AML-193 (cell line): ENCODE data around the gene ALCAM.

Experiments
- DNase-seq, 2 experiments: peaks; one replicate each; lab custom pipeline; 2025; lab: John Stamatoyannopoulos, UW

Gene ALCAM

DNA sequence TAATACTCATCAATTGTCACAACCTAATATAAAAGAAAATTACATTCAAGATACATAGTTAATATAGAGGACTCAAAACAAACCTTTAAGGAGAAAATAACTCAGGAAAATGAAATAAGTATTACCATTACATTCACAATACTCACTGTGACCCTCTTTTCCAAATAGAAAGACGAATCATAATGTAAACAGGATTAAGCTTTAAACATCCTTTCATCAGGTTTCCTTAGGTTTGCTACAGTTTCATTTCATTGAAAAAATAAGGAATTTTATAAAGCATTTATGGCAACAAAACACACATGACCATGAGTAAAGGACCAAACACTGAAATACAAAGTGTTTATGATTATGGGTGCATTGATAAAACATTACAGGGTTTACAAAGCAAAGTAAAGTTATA lies 162.7 kb downstream of the ALCAM start:
- DNase-seq: no peak

DNA sequence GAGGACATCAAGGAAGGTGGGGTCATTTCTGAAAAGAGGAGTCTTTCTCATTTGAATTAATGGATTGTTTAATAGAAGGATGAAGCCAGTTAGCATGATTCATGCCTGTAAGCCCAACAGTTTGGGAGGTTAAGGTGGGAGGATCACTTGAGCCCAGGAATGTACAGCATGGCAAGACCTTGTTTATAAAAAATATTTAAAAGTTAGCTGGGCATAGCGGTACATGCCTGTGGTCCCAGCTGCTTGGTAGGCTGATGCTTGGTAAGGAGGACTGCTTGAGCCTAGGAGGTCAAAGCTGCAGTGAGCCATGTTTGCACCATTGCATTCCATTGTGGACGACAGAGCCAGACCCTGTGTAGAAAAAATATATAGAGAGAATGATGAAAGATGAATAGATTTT lies 165.5 kb downstream of the ALCAM start:
- DNase-seq: no peak

DNA sequence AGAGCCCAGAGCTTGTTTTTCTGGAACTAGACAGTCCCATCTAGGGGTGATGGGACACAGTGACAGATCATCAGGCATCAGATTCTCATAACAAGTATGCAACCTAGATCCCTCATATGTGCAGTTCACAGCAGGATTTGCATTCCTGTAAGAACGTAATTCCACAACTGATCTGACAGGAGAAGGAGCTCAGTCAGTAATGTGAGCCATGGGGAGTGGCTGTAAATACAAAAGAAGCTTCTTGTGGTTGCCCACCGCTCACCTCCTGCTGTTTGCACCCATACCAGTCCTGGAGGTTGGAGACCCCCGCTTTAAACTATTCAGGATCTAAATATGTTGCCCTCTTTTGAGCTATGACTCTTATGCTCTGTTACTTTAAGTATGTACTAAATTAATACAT lies 167.3 kb downstream of the ALCAM start:
- DNase-seq: no peak

DNA sequence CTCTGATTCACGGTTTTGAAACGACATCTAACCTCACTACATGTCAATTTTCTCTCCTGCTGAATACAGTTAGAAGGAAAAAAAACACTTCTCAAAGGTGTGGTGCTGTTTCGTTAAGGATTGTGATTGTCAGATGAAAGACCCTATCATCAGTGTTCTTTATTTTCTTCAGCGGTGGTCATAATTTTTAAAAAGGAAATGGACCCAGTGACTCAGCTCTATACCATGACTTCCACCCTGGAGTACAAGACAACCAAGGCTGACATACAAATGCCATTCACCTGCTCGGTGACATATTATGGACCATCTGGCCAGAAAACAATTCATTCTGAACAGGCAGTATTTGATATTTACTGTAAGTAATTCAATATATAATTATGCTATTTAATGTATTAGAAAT lies 167.8 kb downstream of the ALCAM start:
- no peak for DNase-seq

DNA sequence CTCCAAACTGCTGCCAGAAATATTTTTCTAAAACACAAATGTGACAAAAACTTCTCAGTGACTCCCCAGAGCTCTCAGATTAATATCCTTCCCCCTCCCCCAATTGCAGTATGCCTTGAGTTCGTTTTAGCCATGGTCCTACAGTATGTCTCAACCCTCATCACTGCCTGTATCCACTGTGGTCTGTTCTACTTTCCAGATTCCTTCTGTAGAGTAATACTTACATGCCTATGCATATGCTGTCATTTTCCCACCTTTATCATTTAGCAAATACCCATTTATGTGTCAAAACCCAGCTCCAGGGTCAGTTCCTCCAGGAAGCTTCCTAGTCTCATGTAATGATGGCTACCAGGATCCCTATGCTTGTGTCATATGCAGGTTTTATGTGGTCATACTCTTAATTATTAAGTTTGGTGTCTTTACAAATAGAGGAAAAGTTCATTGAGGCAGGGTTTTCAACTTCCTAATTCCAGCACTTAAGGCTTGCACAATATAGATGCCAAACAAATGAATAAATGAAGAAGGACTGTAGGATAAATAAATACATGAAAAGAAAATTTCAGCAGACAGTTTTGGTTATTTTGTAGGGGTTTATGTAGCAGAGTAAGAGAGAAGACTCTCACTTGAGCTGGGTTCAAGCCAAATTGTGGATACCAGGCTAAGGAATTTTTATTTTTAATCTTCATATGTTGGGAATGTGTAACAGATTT lies 170.8 kb downstream of the ALCAM start:
- no peak for DNase-seq

DNA sequence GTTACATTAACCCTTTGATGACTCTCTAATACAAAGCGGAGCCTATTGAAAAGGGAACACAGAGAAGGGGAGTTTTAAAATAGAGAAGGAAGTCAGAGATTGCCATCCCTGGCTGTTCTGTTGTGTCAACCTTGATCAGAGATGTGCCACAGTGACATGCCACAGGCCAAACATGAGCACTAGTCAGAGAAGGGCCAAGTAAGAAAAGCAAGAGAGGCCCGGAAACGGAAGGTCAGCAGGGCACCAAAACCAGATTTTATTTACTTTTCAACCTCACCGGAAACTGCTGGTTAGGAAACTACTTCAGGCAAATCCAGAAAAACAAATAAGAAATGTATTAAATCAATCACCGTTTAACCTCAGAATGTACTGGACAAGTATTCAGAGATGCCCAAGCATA lies 171.8 kb downstream of the ALCAM start:
- DNase-seq: no peak

DNA sequence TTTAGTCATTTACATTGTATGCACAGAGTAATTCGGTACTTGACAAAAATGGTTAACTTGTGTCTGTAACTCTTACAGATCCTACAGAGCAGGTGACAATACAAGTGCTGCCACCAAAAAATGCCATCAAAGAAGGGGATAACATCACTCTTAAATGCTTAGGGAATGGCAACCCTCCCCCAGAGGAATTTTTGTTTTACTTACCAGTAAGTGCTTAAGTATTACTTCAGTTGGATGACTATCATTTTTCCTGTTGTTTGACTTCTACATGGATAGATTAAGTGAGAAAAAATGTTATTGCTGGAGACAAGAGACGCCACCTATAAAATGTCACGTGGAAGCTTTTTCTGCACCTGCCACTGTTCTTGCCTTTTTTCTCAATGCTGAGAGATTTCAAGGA lies 173.2 kb downstream of the ALCAM start:
- DNase-seq: no peak

DNA sequence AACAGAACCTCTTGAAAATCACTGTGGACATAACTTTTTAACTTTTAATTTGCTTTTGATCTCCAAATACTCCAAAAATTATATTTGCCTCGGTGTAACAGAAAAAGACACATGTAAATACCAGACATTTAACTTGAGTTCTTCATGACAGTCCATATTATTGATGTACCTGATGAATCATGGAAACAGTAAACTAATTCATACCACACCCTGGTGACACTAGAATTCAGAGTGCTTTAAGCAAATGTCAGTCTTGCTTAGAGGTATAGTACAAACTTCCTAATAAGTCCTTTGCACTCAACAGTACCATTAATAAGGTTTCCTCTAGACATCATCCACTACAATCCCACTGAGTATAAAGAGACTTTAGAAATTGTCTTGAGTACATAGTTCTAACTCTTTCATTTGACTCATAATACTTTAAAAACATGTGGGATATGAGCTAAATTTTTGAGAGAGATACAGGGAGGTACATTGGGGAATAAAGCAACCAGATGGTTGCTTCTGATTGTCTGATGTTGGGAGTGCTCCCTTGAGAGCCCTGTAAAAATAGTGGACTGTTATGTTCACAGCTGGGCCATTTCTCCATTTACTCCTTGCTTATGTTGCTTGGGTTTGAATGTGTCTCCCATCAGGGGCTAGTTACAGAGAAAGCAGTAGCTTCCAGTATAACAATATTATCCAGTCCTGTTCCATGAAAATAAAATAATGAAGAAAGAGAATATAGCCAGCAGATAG lies 175.7 kb downstream of the ALCAM start:
- DNase-seq: no peak

DNA sequence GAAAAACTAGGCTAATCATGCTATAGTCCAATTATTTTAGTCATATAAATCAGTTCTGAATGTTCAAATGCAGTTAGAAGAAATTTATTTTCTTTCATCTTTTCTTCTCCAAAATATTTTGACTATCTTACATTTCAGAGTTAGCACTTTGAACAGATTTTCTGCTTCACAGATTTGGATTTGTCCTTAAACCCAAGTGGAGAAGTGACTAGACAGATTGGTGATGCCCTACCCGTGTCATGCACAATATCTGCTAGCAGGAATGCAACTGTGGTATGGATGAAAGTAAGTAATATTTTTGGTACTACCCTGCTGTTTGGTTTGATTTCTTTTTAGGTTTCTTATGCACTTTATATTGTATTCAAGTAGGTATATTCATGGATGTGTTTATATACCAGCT lies 178.3 kb downstream of the ALCAM start:
- DNase-seq: no peak

DNA sequence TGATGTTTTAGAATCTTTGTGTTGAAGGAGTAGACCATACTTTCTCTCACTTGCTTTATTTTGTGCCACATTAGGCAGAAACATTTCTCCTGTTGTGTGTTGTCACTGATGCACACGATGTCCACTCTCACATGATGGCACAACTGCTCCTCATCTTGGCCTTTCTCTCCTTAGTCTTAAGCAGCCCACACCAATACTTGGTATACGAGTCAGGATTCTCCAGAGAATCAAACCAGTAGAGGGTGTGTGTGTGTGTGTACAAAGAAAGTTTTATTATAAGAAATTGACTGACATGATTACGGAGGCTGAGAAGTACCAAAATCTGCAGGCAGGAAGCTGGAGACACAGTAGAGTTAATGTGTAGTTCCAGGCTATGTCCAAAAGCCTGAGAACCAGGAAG lies 187.1 kb downstream of the ALCAM start:
- no peak for DNase-seq

DNA sequence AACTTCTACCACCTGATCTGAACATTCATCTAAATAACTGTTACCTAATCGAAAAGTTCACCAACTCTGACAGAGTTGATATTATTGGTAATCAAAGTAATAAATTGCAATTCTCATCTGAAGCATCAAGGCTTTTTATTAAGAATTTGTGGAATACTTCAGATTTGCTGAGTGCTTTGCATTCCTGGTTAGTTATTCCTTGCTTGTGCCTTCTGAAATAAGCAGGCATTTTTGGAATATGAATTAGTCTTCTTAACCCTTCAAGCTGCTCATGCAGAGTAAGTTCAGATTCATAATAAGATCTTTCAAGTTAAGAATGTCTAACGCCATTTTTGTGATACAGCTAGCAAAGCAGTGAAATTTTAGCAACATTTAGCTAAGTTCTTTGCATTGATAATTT lies 188.5 kb downstream of the ALCAM start:
- DNase-seq: no peak

DNA sequence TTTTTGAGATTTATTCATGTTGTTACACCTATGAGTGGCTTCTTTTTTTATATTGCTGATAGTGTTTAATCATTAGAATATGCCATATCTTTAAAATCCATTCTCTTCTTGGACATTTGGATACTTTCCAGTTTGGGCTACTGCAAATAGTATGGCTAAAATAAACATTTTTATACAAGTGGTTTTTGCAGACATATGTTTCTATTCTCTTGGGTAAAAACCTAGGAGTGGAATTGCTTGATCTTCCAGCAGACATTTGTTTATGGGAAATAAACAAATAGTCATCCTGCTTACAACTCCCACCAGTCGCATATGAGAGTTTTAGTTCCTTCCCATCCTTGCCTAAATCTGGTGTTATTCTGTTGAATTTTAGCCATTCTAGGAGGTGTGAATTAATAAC lies 193.1 kb downstream of the ALCAM start:
- DNase-seq: no peak

DNA sequence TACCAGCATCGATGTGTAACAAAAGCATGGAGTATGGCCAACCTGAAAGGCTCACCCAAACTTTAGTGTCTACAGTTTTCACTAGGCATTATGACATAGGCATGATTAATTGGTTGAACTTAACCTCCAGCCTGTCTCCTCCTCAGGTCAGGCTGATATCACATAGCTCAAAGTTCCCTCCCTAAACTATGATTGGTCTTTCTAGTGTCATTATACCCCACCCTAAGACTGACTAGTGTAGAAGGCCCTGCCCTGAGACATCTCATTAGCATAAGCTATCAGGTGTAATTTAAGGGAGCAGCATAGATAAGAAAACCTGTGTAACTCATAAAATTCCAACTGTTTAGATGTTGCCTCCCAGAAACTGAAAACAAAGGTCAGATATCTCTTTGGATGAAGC lies 195.2 kb downstream of the ALCAM start:
- no peak for DNase-seq

DNA sequence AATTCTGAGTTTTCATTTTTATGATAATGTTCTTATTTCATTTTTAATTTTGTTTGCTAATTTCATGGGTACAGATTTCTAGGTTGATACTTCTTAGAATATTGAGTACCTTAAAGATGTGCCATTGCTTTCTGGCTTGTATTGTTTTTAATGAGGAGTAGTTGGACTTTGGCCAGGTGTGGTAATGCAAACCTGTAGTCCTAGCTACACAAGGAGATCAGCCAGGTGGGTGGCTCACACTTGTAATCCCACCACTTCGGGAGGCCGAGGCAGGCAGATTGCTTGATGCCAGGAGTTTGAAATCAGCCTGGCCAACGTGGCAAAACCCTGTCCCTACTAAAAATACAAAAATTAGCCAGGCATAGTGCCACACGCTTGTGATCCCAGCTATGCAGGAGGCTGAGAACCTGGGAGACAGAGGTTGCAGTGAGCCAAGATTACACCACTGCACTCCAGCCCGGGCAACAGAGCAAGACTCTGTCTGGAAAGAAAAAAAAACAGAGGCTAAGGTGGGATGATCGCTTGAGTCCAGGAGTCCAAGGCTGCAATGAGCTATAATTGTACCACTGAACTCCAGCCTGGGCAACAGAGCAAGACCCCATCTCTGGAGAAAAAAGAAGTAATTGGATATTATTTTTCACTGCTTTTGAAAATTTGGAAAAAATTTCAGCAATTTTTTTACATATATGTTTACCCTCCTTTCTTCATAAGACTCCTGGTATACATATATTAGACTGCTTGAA lies 198.0 kb downstream of the ALCAM start:
- DNase-seq: no peak

DNA sequence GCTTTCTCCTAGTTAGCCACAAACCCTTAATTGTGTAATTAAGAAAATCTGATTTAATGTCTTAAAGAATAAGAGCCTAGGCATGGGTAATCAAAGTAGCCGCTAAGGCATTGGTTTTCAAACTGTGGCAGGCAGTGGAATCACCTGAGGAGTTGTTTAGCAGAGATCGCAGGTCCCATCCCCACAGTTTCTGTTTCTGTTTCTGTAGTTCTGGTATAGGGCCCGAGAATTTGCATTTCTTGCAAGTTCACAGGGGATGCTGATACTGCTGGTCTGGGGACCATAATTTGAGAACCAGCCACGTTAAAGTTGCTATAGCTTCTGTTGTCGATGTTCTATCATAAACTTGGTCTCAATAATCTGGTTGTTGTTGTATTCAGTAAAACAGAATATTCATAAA lies 204.3 kb downstream of the ALCAM start:
- DNase-seq: no peak

DNA sequence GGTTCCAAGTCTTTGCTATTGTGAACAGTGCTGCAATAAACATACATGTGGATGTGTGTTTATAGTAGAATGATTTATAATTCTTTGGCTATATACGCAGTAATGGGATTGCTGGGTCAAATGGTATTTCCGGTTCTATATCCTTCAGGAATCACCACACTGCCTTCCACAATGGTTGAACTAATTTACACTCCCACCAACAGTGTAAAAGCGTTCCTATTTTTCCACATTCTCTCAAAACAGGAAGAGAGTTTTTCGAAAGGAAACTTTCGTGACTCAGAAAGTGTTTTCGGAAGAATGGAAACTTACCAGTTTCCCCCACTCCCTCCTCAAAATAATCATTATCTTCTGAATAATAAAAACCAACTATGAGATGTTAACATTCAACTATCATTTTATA lies 205.8 kb downstream of the ALCAM start:
- no peak for DNase-seq

DNA sequence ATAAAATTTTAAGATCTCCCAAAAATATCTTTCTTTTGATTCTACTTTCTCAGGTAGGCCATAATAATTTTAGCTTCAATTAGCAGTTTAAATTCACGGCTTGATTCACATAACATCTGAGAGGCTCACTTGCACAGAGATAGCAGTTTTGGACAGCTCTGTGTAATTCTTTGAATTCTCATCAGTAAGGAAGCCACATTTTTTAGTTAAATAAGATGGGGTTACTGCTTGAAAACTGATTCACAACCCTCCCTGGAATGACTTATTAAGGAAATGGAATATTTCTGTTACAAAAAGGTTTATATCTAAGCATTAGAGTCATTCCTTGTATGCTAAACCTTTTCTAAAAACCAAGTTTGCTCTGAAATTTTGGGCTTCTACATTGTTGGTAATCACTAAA lies 212.7 kb downstream of the ALCAM start:
- DNase-seq: no peak

DNA sequence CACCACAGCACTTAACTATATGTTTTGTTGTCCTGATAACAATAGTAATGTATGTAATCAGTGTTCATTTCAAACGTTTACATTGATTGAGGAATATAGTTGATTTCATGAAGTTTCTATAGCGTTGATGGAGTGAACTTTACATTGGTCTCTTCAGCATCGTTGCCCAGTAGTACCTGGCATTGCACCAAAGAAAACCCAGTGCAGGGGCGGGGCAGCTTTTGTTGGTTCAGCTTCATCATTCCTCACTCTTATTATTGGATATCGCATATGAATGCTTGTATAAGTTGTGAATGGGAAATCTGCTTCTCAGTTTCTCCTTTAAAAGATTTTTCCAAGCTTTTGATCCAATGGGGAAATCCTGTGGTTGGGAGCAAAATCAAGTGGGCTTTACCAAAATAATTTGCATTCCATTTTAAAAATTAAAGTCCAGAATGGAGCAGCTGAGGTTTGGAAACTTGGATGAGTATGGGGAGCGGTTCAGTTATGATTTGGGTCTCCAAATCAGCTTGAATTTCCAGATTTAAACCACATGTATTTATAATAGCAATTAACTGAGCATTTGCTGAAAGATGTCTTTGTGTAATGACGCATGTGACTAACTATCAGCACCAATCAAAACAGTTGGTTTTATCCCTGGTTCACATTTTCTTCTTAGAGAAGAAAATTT lies 213.7 kb downstream of the ALCAM start:
- no peak for DNase-seq

DNA sequence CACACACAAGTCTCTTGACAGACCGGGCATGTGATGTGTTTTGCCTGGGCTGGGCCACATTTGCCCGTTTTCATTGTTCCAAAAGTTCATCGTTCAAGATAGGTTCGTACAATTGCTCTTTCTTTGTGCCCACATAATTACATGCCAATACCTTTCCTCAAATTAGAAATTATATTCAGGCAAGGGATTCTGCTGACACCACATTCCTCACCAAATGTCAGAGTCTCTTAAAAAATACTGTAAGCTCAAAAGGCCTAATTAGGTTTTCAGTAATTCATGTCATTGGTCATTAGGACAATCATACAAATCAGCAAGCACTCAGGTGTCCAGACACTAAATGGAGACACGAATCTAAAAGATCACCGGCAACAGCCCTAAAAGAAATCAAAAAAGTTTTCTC lies 215.3 kb downstream of the ALCAM start:
- DNase-seq: no peak

DNA sequence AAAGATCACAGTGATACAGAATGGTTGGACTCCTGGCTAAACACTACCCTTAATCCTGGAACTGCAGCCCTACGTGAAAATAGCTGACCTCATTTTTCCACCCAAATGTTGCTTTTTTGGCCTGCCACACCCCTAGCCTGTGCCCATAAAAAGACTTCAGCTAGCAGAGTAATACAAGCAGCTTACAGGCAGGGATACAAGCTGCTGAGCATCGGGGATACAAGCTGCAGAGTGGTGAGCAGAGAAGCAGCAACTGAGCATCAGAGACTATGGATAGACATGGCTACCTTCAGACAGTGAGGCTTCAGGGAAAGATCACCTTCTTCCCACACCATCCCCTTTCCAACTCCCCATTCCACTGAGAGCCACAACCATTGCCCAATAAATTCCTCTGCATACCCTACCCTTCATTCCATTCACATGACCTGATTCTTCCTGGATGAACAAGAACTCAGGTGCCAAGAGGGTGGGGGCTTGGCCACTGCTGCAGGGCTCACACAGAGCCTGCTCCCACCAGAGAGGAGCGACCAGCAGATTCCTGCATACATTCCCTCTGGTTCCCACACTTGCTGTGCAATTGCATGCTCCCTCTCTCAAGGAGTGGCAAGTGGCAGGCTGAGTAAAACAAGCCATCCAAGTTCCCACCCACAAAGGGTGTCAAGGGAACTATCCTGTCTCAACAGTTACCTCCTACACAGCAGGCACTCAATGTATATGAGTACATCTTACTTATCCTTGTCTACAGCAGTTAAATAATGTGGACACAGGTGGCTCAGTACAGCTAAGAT lies 217.5 kb downstream of the ALCAM start:
- DNase-seq: no peak

DNA sequence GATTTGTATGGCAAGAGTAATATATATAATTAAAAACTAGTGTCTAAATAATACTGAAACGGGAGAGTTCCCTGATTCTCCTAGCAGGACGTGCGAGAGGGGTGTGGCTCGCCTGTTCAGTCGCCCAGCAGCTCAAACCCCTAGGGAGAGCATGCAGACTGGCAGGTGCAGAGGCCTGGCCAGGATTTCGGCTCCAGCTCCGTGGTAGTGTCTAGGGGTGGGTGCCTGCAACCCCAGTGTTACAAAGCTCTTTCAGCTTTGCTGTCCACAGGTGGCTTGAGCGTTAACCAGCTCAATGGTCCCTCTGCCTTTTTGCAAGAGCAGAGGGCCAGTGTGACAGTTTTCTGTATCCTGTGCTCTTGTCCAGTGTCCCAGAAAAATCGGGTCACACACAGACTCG lies 226.6 kb downstream of the ALCAM start:
- no peak for DNase-seq

DNA sequence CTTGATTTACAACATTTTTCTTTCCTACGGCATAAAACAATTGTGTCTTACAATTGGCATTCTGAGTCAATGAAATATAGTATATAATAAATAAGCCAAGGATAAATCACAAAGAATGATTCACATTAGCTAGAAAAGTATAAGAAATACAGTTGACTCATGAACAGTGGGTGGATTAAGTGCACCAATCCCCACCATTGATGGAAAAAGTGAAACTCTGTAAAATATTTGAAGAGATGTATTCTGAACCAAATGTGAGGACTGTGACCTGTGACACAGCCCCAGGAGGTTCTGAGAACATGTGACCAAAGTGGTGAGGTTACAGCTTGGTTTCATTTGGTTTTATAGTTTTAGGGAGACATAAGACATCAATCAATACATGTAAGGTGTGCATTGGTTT lies 227.5 kb downstream of the ALCAM start:
- no peak for DNase-seq
